H1 (cell line): ENCODE measurements around the gene IFNK. TPM values are rescaled to one million over a fixed set of nuclear protein-coding genes. Genes with fewer than 3 reads are reported as not detected.

Experiments used
- CTCF ChIA-PET: fragments of 300-600 bp; sonication (Branson Sonifier 250); formaldehyde crosslinking; loops from one replicate; lab custom pipeline; 2021; ENCODE audit not compliant: partially characterized antibody; lab: Charles Lee
- POLR2A ChIA-PET: fragments of 300-600 bp; sonication (Branson Sonifier 250); formaldehyde crosslinking; loops from one replicate; lab custom pipeline; 2021; ENCODE audit warnings: inconsistent platforms; ENCODE audit not compliant: partially characterized antibody; lab: Charles Lee
- DNase-seq, 2 experiments: peaks; one replicate each; pipeline versions ENCODE4 v3.0.0 to v3.0.0-alpha.2; 2010 to 2022; ENCODE audit warnings: low spot score in 2 of 2, low read depth in 1 of 2, mixed read lengths in 1 of 2
- FAIRE-seq: peaks from 2 replicates; lab custom pipeline; 2011; peaks lifted over from hg19 to GRCh38; lab: Jason Lieb, UNC
- H2AFZ ChIP-seq: 2 replicates; pipeline ENCODE4 v1.8.1; 2012; ENCODE audit warnings: low read length, inconsistent platforms
- H2AK5ac ChIP-seq: 2 replicates; pipeline ENCODE4 v1.6.1; 2013; ENCODE audit warnings: low read depth, low read length
- H2BK120ac ChIP-seq: replicated peaks from 2 replicates; pipeline ENCODE3; 2013; ENCODE audit warnings: low read depth, low read length, inconsistent platforms
- H2BK12ac ChIP-seq: 2 replicates; pipeline ENCODE4 v1.6.1; 2013; ENCODE audit warnings: low read depth, low read length
- H2BK15ac ChIP-seq: 2 replicates; pipeline ENCODE4 v1.6.1; 2013; ENCODE audit warnings: low read length
- H2BK20ac ChIP-seq: 2 replicates; pipeline ENCODE4 v1.6.1; 2013; ENCODE audit warnings: low read length
- H2BK5ac ChIP-seq: 2 replicates; pipeline ENCODE4 v1.6.1; 2013; ENCODE audit warnings: low read depth, low read length
- H3K14ac ChIP-seq: 2 replicates; pipeline ENCODE4 v1.6.1; 2013; ENCODE audit warnings: inconsistent platforms; ENCODE audit not compliant: insufficient read length
- H3K18ac ChIP-seq: 2 replicates; pipeline ENCODE4 v1.6.1; 2013; ENCODE audit warnings: low read length; ENCODE audit errors: extremely low read depth
- H3K23ac ChIP-seq: 2 replicates; pipeline ENCODE4 v1.6.1; 2013; ENCODE audit warnings: inconsistent platforms; ENCODE audit not compliant: insufficient read length
- H3K23me2 ChIP-seq: 2 replicates; pipeline ENCODE4 v1.6.1; 2013; ENCODE audit warnings: low read depth, low read length
- H3K27ac ChIP-seq: 2 replicates; pipeline ENCODE4 v1.6.1; 2011; ENCODE audit warnings: low read depth, low read length, inconsistent platforms
- H3K27me3 ChIP-seq, 4 experiments: replicated peaks in 1 of 4; 1 replicate in 1 of 4; 2 replicates in 3 of 4; pipeline versions ENCODE4 v1.6.1 to v1.8.1; 2011 to 2013; ENCODE audit warnings: low read length in 3 of 4, mild to moderate bottlenecking in 3 of 4, inconsistent platforms in 2 of 4, mixed read lengths in 2 of 4, moderate library complexity in 1 of 4; ENCODE audit not compliant: control insufficient read depth in 3 of 4, insufficient read depth in 3 of 4; ENCODE audit errors: extremely low read depth in 1 of 4
- H3K36me3 ChIP-seq, 4 experiments: 2 replicates each; pipeline versions ENCODE4 v1.6.1 to v1.8.1; 2011 to 2013; ENCODE audit warnings: mild to moderate bottlenecking in 4 of 4, low read length in 3 of 4, moderate library complexity in 2 of 4, control low read depth in 1 of 4, inconsistent platforms in 1 of 4; ENCODE audit not compliant: insufficient read depth in 4 of 4, control insufficient read depth in 2 of 4
- H3K4ac ChIP-seq: replicated peaks from 2 replicates; pipeline ENCODE3; 2013; ENCODE audit warnings: low read length, low read depth, mixed read lengths, inconsistent platforms; ENCODE audit not compliant: insufficient read length
- H3K4me1 ChIP-seq, 4 experiments: replicated peaks in 1 of 4; 1 replicate in 1 of 4; 2 replicates in 3 of 4; pipeline versions ENCODE4 v1.6.1 to v1.8.1; 2011 to 2013; ENCODE audit warnings: low read length in 3 of 4, inconsistent platforms in 2 of 4, mixed read lengths in 1 of 4; ENCODE audit not compliant: insufficient read depth in 4 of 4, control insufficient read depth in 3 of 4
- H3K4me2 ChIP-seq, 2 experiments: 2 replicates each; pipeline versions ENCODE4 v1.6.1 to v1.8.1; 2011 to 2013; ENCODE audit warnings: low read depth in 2 of 2, low read length in 2 of 2, control low read depth in 1 of 2, inconsistent platforms in 1 of 2, mild to moderate bottlenecking in 1 of 2; ENCODE audit not compliant: insufficient read depth in 1 of 2
- H3K4me3 ChIP-seq, 4 experiments: fragments of 200-600, 300-600 bp in 1 of 4; sonication (generic), shearing (Covaris generic), sonication (Bioruptor Twin) in 1 of 4; 2 replicates each; pipeline versions ENCODE4 v1.5.1 to v1.8.1; 2011 to 2016; ENCODE audit warnings: low read length in 4 of 4, low read depth in 3 of 4, control low read depth in 2 of 4, inconsistent platforms in 2 of 4, mild to moderate bottlenecking in 2 of 4, mixed read lengths in 1 of 4, moderate library complexity in 1 of 4; ENCODE audit not compliant: insufficient read depth in 2 of 4; ENCODE audit errors: extremely low read depth in 1 of 4
- H3K56ac ChIP-seq: replicated peaks from 2 replicates; pipeline ENCODE3; 2013; ENCODE audit warnings: low read depth, mild to moderate bottlenecking, mixed read lengths, low read length, inconsistent platforms; ENCODE audit not compliant: insufficient read length
- H3K79me1 ChIP-seq: 2 replicates; pipeline ENCODE4 v1.6.1; 2013; ENCODE audit warnings: low read depth, low read length, control low read depth
- H3K79me2 ChIP-seq, 2 experiments: 2 replicates each; pipeline versions ENCODE4 v1.6.1 to v1.8.1; 2012 to 2013; ENCODE audit warnings: low read length in 2 of 2, mild to moderate bottlenecking in 2 of 2, inconsistent platforms in 1 of 2; ENCODE audit not compliant: insufficient read depth in 2 of 2, control insufficient read depth in 1 of 2
- H3K9ac ChIP-seq, 4 experiments: replicated peaks in 1 of 4; 1 replicate in 1 of 4; 2 replicates in 3 of 4; pipeline versions ENCODE4 v1.6.1 to v1.8.1; 2011 to 2013; ENCODE audit warnings: low read depth in 3 of 4, low read length in 3 of 4, control low read depth in 2 of 4, mild to moderate bottlenecking in 2 of 4, moderate library complexity in 2 of 4, inconsistent platforms in 1 of 4; ENCODE audit errors: extremely low read depth in 1 of 4
- H3K9me3 ChIP-seq, 2 experiments: 2 replicates each; pipeline versions ENCODE4 v1.6.1 to v1.8.1; 2012 to 2013; ENCODE audit warnings: mild to moderate bottlenecking in 2 of 2, moderate library complexity in 2 of 2, control low read depth in 1 of 2, inconsistent platforms in 1 of 2, low read depth in 1 of 2, low read length in 1 of 2, mixed read lengths in 1 of 2; ENCODE audit not compliant: insufficient read depth in 2 of 2
- H4K20me1 ChIP-seq, 2 experiments: replicated peaks in 1 of 2; 2 replicates each; pipeline versions ENCODE3 to v1.8.1; 2011 to 2013; ENCODE audit warnings: inconsistent platforms in 2 of 2, low read length in 2 of 2, mild to moderate bottlenecking in 1 of 2; ENCODE audit not compliant: insufficient read depth in 2 of 2, control insufficient read depth in 1 of 2
- H4K5ac ChIP-seq: 2 replicates; pipeline ENCODE4 v1.6.1; 2013; ENCODE audit warnings: low read length, low read depth, mixed read lengths, inconsistent platforms; ENCODE audit not compliant: insufficient read length
- H4K8ac ChIP-seq: 2 replicates; pipeline ENCODE4 v1.8.0; 2013; ENCODE audit warnings: mild to moderate bottlenecking, moderate library complexity, low read length, inconsistent platforms; ENCODE audit not compliant: insufficient read depth; ENCODE audit errors: extremely low read depth
- H4K91ac ChIP-seq: replicated peaks from 2 replicates; pipeline ENCODE3; 2013; ENCODE audit warnings: low read length, mixed read lengths, inconsistent platforms; ENCODE audit not compliant: insufficient read length
- CEBPB ChIP-seq: IDR thresholded peaks from 2 replicates; pipeline ENCODE4 v1.6.1; 2012; ENCODE audit warnings: low read depth, low read length
- CREB1 ChIP-seq: IDR thresholded peaks from 2 replicates; pipeline ENCODE4 v1.6.1; 2012; ENCODE audit warnings: inconsistent platforms
- GTF2F1 ChIP-seq: IDR thresholded peaks from 2 replicates; pipeline ENCODE4 v1.6.1; 2012; ENCODE audit warnings: low read depth, low read length, improper control_type of control experiment, borderline replicate concordance
- HDAC6 ChIP-seq: IDR thresholded peaks from one replicate; pipeline ENCODE4 v1.7.1; 2012; ENCODE audit warnings: low read depth, mild to moderate bottlenecking, inconsistent platforms, low read length, moderate library complexity
- SRF ChIP-seq: IDR thresholded peaks from 2 replicates; pipeline ENCODE4 v1.6.1; 2011; ENCODE audit warnings: mild to moderate bottlenecking, low read depth, low read length, moderate library complexity
- WGBS, 2 experiments: shearing (Covaris generic) in 1 of 2; methylation state at CpG; one replicate each; pipeline versions ENCODE4 v1.1.6 to v1.1.7; 2013 to 2015; ENCODE audit warnings: low lambda C conversion rate in 2 of 2, mixed read lengths in 2 of 2, inconsistent platforms in 1 of 2, low coverage in 1 of 2, missing lambda C conversion rate in 1 of 2; ENCODE audit not compliant: insufficient replicate concordance in 2 of 2, insufficient coverage in 1 of 2, insufficient read length in 1 of 2; ENCODE audit errors: extremely low coverage in 1 of 2, missing lambda C conversion rate in 1 of 2; 5-methylcytosine and 5-hydroxymethylcytosine counted together
- polyA plus RNA-seq, 7 experiments: library from polyadenylated mRNA; depleted of rRNA in 3 of 7; stranded (reverse) in 5 of 7; unstranded in 2 of 7; fragments of >200 nt in 5 of 7; fragments of 200-250 nt in 2 of 7; gene quantifications; 1 replicate in 5 of 7; 2 replicates in 1 of 7; 4 replicates in 1 of 7; pipeline versions ENCODE4 v1.2.1 to v1.2.3, GENCODE V29; 2011 to 2013; ENCODE audit warnings: missing spikeins in 2 of 7, mixed read lengths in 2 of 7
- total RNA-seq: library from RNA; stranded (reverse); fragmentation: NEBNext Ultra II Directional; extraction: Animal tissue kit (Norgen Biotek cat#: 25700); gene quantifications from 2 replicates; pipeline ENCODE4 v1.2.1, GENCODE V29; 2021

IFNK gene
- total and polyA plus RNA-seq, 2 of the 8 experiments (the other 6 are each of a cell fraction or from before 2014, with no cell fraction given) = not detected

- Histone ChIP-seq H4K8ac (no peak overlapping the region), H3K9ac (no peak overlapping the region), H3K14ac (no peak overlapping the region), H3K4ac (no peak overlapping the region), H3K23me2 (no peaks in the 10 kb centered on the region), H4K91ac (no peak overlapping the region), H3K4me1 (peaks cover 0 to 5% (median 0%) of the 10 kb centered on the region in 4 experiments; a peak in 2 of 7 replicates), H2BK5ac (no peak overlapping the region), H3K27ac (no peak overlapping the region), H3K4me2 (no peak overlapping the region), H3K23ac (no peak overlapping the region), H4K5ac (no peak overlapping the region), H3K79me2 (no peaks in the 10 kb centered on the region), H4K20me1 (no peaks in the 10 kb centered on the region), H3K4me3 (no peak overlapping the region), H2BK20ac (no peak overlapping the region), H2BK12ac (no peak overlapping the region), H3K9me3 (no peaks in the 10 kb centered on the region), H2AFZ (no peak overlapping the region), H3K18ac (no peak overlapping the region), H2BK15ac (no peak overlapping the region), H3K27me3 (no peaks in the 10 kb centered on the region), H3K79me1 (no peaks in the 10 kb centered on the region), H3K36me3 (peaks cover 0 to 7% (median 2%) of the 10 kb centered on the region in 4 experiments; a peak in 3 of 8 replicates), H3K56ac (no peak overlapping the region), H2AK5ac (no peak overlapping the region), H2BK120ac (no peak overlapping the region)
- TF ChIP-seq SRF (no peak), GTF2F1 (no peak), CREB1 (no peak), HDAC6 (no peak), CEBPB (peak; percentile 52; the same call in 1 of the 2 replicates)
- POLR2A ChIA-PET = no interaction called here
- WGBS, 2 experiments = 93% methylated on average over 5 of the region's 5 CpGs; no CpG with 5 or more reads in 1 of the 2 experiments
- CTCF ChIA-PET = interaction anchor here (0.6 to 4.6 kb wide), 9 partner anchors 8 to 208 kb away, joined by 3 to 48 read pairs (median 6); partner anchors contain the start of gene MOB3B
- FAIRE-seq (no peak), DNase-seq (no peak)
Observed at GRCh38 chr9:27539479-27540441, 15.7 kb downstream of the IFNK start.
